GM19463 (cell line): ENCODE data around the gene EPB42.
"Not testable (repeated sequence)": the region's sequence is repeated elsewhere in the genome, so short reads cannot be mapped to it uniquely, and the experiment has no call there.

Experiments used
- ATAC-seq: cut with Tn5 transposase; IDR thresholded peaks from one replicate; pipeline ENCODE4 v1.9.1; 2021; ENCODE audit warnings: mild to moderate bottlenecking, moderate library complexity; ENCODE audit not compliant: unreplicated experiment

Gene EPB42

DNA sequence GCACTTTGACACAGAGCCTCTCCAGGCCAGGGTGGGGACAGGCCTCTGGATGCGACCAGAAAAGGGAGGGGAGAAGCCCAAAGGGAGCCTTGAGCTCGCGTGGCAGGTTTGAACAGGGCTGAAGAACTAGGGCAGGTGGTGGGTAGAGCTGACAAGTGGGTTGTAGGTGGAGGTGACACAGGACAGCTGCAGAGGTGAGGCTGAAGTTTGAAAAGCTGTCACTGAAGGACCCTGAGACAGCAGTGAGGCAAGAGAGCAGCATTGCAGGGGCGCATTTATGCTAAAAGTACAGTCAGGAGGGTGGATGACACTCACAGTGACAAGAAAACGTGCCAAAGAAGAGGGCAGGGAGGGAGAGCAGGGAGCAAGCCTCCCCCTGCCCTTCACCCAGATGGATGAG is 21.8 kb upstream of the EPB42 start:
- no peak for ATAC-seq

DNA sequence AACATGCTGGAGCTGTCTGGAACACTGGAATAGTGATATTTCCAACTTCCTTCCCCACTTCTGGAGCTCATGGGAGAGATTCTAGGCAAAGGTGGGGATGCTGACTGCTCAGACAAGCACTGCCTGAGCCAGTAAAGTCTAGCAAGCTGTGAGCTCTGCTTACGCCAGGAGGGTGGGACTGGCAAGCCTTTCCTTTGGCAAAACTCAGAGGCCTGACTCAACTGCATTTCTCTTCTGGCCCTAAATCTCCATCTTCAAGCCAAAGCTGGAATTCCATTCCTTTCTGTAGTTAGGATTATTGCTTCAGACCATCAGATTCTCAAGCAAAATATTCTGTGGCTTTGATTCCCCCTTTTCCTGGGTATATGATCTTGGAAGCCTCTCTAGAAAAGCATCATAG is 20.3 kb upstream of the EPB42 start:
- no peak for ATAC-seq

DNA sequence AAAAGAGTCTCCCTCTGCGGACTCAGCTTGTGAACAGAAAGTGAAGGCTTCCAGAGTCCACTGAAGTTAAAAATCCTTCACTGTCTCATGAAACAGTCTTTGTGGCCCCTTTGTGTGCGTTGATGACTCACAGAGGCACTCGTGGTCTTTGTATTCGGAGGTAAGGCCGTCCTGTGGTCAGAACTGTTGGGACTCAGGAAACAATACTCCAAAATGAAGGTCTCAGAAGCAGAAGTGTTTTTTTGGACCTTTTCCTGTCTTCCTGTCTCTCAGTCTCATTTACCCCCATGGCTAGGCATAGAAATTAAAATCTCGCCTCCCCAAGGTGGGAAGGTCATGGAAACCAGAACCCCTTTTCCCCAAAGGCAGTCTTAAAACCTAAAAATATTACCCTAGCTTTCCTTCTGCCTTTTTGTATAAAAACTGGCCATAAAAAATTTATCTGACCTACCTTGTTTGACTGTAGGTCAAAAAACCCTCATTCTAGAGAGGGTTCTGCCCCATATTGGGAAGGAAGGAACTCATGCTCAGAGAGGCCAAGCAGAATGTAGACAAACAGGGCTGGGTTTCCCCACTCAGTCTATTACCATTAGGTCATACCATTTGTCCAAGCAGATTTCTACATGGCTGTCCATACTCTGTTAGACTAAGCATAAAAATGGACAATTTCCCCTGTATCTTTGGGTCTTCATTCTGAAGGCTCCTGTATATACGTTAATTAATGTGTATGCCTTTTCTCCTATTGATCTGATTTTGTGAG is 19.1 kb upstream of the EPB42 start:
- ATAC-seq = peak; percentile 53

DNA sequence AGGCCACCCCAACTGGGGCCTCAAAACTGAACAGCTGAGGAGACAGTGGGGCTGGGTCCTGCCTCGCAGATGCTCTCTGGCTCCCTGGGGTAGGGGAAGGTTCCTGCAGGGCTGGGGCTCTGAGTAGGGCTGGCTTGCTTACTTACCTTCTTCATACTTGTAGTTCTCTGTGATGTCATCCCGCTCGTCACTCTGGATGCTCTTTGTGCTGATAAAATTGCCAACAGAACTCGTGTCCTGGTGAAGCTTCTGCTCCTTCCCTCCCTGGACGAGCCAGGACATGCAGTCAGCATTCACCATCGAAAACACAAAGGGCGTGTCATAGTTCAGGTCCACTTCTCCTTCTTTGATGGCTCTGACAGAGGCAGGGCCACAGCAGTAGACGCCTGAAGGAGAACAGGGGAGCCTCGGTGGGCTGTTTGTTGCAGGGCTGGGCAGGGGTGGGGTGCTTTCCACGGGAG is 17.9 kb upstream of the EPB42 start:
- ATAC-seq = no peak

DNA sequence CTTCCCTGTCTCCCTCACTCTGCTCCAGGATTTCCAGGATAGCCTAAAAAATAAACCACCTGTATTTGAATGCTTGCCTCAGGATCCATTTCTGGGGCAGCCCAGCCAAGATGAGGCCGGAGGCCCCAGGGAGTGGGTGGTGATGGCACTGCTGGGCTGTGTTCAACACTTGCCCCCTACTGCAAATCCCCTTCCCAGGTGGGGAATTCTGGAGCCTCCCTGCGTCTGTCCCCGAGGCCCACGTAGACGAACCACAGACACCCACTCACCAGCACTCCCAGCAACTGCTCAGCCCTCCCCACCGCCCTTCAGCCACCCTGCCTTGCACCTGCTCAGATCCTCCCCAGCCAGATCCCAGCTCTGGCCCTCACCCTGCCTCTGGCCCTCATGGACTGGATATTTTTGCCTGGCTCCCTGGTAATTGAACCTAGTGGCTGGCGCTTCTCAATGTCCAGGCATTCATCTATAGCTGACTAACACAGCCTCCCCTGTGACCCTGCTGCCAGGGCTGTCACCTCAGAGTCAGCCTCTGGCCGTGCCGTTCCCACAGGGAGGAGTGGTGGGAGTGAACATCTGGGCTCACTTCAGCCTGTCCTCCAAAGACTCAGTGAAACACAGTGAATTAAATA is 17.1 kb upstream of the EPB42 start:
- ATAC-seq = no peak

DNA sequence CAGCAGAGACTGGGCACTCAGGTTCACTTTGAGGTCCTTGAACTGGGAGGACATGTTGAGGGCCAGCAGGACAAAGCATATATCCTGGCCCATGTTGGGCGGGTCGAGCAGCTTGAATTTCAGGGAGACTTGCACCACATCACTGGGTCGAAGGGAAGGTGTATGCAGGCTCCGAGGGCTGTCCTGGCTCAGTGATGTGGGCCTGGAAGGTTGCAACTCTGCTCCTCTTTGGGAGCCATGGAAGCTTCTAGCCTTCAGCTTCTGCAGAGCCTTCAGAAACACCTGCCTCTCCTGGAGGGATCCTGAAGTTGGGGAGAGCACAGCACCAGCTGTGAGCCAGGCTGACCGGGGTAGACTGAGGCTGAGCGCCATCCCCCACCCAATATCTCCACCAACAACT is 14.7 kb upstream of the EPB42 start:
- no peak for ATAC-seq

DNA sequence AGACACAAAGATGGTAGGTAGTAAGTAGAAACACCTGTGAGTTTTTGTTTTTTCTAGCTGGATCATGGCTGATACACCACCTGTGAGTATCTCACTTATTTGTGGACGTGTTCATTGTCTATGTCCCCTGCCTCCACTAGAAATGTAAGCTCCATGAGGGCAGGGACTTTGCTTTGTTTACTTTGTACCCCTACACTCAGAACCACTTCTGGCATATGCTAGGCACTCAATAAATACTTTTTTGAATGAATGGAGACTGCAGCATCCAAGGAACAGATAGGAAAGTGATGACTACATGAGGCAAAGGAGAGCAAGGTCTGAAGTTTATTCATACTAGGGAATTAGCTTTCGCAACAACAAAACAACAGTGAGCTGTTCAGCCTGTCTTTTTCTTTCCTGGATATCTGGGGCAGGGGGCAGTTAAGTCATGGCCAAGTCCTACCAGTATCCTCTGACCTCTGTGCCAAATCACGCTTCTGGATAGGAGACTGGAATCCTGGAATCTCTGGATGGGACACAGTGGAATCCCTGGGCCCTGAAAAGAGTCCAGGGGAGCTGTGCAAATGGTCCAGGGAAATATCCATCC is 11.6 kb upstream of the EPB42 start:
- ATAC-seq = no peak

DNA sequence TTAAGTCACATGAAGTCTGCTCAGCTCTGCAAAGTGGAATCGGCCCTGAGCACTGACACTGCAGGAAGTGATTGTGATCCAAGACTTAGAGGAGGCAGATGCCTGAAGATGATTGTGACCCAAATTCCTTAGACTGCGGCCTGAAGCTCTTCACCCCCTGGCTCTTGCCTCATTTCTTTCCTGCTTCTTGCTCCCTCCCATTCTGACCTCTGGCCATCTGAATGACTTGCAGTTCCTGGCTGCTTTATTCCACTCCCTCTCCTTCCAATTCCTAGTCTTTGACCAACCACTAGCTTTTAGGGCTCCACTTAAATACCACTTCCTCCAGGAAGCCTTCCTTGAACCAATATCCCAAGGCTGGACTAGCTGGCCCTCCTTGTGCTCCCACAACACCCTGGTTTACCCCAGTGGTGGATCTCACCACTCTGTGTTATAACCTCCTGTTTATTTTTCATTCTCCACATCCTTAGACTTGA is 9.9 kb upstream of the EPB42 start:
- ATAC-seq = no peak

DNA sequence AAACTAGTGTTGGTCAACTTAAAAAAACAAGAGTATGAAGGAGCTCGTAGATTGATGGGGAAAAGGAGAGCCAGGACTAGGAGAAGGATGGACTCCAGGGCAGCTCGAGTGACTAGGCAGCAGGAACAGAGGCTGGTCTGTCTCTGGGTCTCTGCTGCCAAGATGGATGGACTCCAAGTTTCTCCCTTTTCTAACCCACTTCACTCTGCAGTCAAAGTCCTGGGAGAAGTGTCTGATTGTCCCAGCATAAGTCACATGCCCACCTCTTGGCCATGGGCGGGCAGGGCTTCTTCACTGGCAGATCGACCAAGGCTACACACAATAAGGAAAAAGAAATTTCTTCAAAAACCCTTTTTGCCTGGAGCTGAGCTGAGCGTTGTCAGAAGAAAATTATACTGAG is 9.2 kb upstream of the EPB42 start:
- ATAC-seq = no peak

DNA sequence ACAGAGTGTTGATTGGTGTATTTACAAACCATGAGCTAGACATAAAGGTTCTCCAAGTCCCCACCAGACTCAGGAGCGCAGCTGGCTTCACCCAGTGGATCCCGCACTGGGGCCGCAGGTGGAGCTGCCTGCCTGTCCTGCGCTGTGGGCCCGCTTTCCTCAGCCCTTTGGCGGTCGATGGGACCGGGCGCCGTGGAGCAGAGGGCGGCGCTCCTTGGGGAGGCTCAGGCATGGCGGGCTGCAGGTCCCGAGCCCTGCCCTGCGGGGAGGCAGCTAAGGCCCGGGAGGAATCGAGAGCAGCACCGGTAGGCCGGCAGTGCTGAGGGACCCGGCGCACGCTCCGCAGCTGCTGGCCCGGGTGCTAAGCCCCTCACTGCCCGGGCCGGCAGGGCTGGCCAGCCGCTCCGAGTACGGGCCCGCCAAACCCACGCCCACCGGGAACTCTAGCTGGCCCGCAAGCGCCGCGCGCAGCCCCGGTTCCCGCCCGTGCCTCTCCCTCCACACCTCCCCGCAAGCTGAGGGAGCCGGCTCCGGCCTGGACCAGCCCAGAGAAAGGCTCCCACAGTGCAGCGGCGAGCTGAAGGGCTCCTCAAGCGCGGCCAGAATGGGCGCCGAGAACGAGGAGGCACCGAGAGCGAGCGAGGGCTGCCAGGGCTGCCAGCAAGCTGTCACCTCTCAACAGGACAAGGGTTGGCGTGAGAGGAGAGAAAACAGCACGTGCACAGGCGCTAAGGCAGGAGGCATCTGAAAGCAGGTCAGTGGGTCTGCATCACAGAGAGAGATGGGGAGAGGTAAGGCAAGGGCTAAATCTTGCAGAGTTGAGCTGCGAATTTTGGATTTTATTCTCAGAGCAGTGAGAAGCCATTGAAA is 5.9 kb upstream of the EPB42 start:
- no peak for ATAC-seq

DNA sequence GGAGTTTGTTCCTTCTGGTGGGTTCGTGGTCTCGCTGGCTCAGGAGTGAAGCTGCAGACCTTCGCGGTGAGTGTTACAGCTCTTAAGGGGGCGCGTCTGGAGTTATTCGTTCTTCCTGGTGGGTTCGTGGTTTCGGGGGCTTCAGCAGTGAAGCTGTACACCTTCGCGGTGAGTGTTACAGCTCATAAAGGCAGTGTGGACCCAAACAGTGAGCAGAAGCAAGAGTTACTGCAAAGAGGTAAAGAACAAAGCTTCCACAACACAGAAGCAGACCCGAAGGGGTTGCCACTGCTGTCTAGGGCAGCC is 5.1 kb upstream of the EPB42 start:
- ATAC-seq = not testable (repeated sequence)

DNA sequence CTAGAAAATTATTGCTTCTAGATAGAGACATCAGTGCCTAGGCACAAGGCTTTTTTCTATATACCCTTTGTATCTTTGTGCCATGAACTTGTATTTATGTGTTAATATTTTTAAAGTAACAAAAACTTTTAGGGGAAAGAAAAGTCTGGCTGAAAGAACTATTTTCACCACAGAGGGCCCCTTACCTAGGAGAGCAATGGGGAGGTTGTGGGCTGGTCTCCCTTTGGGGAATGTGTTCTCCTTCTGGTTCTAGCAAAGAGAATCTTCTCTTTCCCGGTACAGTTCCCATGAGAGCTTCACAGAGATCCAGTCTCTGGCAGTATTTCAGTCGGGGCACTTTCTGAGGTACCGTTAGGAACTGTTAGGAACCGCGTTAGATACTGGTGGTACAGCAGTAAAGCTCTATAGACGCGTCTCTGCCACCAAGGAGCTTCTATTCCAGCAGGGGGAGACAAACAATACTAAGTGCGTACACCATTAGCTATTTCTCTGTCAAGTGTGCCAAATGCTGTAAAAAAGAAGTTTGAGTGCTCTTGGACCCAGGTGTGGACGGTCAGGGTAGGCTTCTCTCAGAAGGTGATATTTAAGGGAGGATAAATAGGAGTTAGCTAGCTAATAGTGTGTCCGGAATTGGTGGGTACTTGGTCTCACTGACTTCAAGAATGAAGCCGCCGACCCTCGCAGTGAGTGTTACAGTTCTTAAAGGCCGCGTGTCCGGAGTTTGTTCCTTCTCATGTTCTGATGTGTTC is 4.6 kb upstream of the EPB42 start:
- no peak for ATAC-seq

DNA sequence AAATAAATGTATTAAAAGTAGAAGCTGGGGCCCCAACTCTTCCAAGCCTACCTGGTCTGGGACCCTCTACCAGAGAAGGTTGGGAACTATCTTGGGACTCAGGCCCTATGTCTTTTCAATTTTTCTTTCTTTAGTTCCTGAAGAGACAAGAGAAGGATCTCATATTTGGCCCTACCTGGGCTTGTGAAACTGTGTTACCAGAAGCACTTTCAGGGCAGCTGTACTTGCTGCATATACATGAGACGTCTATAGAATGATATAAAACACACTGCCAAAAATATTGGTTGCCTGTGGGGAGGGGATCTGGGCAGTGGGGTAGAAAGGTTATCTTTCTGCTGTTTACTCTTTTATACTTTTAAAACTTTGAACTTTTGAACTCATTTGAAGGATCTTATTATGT is 604 bp upstream of the EPB42 start:
- ATAC-seq = no peak

DNA sequence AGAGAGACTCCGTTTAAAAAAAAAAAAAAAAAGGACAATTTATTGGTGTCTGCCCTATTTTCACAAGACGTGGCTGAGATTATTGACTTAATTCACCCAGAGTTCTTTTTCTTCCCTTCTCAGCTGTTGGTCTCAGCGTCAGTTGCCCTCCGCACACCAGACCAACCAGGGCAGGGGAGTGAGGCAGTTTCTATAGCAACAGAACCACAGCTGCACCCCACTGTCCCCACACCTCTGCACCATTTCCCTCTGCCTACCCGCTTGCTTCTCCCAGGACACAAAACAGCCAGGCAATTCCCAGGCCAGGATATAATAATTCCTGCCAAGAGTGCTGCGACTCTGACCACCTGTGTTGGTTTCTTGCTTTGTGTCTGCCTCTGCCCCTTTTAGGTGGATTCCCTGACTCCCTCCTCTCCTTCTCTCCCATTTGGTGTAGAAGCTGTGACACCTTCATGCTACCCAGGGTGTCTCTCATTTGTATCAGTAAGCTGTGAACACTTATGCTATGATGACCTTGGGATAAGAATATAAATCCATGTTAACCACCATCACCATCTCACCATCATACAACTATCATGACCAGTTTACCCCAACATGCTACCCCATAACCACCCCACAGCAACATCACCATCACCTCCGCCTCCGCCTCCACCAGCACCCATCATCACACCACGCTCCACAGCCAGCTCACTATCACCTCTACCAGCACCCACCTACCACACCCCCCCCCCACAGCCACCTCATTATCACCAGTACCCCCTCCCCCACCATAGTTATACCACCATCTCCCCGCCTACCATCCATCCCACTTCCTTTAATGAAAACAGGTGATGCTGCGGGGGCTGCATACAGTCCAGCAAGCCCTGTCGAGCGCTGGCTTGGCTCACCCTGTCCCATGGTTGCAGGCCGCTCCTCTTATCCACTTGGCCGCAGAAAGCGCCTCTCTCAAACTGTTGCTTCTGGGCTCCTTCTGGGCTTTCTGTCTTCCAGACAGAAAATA is 589 bp downstream of the EPB42 start:
- no peak for ATAC-seq

DNA sequence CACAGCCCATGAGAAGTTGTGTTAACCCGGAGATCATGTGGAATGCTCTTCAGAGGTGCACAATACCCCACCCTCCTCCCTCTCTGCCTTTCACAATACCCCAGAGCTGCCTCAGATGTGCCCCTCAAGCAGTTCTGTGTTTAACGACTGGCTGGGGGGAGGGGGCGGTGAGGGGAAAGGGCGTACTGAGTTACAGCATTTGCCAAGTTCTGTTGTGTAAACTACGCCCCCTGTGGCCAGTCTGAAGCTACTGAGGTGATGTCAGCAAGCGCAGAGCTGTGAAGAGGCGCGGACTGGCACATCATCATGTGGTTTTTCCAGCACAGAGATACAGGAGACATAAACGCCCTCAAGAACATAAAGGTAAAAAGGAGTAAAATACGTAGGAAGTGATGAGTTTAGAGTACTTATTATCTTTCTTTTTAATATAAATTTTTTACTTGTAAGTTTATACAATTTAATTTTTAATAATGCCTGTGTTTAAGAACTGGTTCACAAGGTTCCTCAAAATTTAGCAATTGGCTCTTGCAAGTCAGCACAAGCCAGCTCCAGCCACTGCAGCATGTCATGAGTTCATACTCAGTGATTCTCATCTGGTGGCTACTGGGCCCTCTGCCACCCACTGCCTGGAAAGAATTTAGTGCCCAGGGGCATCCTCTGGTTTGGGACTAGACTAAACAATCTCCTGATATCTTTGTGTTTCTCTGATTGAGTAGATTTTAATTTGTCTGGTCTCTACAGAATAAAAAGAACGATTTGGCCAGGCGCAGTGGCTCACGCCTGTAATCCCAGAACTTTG is 1.7 kb downstream of the EPB42 start:
- no peak for ATAC-seq

DNA sequence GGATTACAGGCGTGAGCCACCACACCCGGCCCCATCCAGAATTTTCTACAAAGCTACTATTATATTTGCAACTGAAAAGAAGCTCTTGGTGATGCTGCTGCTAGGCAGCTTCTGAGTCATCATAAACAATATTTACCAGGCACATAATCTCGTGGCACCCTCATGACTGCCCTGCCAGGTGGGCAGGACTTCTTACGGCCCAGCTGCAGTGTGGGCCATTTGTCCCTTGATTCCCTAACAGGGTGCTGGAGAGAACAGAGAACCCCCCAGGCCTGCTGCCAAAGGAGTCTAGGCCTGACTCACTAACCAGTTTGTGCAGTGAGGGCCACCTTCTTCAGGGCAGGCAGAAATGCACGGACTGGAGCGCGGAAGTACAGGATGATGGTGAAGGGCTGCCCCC is 4.9 kb downstream of the EPB42 start:
- ATAC-seq = no peak

DNA sequence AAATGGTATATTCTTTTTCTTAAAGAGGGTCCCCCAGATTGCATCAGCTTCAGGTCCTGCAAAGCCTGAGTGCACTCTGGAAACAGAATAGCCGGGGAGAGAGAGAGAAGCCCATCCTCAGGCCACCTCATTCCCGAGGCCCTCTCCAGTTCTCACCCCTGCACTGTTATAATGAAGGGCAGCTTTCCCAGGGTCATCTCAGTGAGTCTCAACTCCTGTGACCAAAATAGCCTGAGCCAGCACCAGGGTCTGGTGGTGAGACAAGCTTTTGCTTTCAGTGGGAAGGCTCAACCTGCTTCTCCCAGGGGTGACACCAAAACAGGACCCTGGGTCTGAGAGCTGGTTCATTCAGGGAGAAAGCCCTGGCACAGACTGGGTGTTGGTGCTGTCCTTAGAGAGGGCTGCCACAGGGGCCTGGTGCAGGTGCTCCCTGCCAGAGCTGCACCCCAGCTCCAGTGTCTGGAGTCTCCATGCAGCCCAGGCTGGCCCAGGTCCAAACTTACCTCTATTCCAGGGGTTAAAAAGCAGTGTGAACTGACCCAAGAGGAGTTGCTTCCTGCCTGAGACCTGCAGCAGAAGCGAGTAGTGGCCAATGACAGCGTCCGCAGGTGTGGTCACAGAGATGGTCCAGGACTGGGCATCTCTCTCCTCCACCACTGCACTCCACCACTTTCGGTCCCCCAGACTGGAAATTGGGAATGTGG is 6.1 kb downstream of the EPB42 start:
- no peak for ATAC-seq

DNA sequence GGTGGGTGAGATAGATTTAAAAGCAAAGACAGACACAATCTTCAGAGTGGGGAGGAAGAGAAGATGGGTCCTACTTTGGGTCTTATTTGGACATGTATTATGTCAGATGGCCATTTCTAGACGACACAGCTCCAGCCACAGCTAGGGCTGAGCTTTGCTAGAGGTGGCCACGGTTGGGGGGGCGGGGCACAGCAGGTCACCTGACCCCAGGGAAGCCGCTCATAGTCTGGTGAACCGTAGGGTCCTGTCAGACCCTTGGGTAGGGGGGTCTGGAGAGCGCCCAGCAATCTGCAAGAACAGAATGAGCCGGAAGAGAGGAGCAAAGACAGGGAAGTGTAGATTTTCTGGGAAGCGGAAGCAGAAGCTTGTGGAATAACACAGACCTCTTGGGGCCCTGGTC is 6.6 kb downstream of the EPB42 start:
- ATAC-seq = no peak
